H9 (cell line): Measurements from ENCODE around the gene POLR2H. TPM values are rescaled to one million over a fixed set of nuclear protein-coding genes. Genes with fewer than 3 reads are reported as not detected.

Source experiments
- DNase-seq: peaks from one replicate; pipeline ENCODE4 v3.0.0-alpha.2; 2017
- H2AFZ ChIP-seq: one replicate; pipeline ENCODE4 v1.6.1; 2013; ENCODE audit warnings: mild to moderate bottlenecking, low read length, control low read depth, moderate library complexity
- H2AK5ac ChIP-seq: 2 replicates; pipeline ENCODE4 v1.6.1; 2013; ENCODE audit warnings: low read length, control low read depth, mixed read lengths; ENCODE audit not compliant: insufficient read length
- H2BK120ac ChIP-seq: one replicate; pipeline ENCODE4 v1.6.1; 2013; ENCODE audit warnings: low read depth, mild to moderate bottlenecking, low read length, control low read depth, inconsistent platforms; ENCODE audit not compliant: poor library complexity, severe bottlenecking
- H2BK12ac ChIP-seq: 2 replicates; pipeline ENCODE4 v1.6.1; 2013; ENCODE audit warnings: low read length, control low read depth, mixed read lengths, low read depth; ENCODE audit not compliant: insufficient read length
- H2BK15ac ChIP-seq: 2 replicates; pipeline ENCODE4 v1.6.1; 2013; ENCODE audit warnings: low read depth, low read length, control low read depth
- H2BK20ac ChIP-seq: one replicate; pipeline ENCODE4 v1.6.1; 2013; ENCODE audit warnings: low read depth, mild to moderate bottlenecking, low read length, control low read depth, inconsistent platforms; ENCODE audit not compliant: poor library complexity, severe bottlenecking
- H2BK5ac ChIP-seq: 2 replicates; pipeline ENCODE4 v1.6.1; 2013; ENCODE audit warnings: low read length, control low read depth, mixed read lengths; ENCODE audit not compliant: insufficient read length
- H3K14ac ChIP-seq: 2 replicates; pipeline ENCODE4 v1.6.1; 2013; ENCODE audit warnings: low read length, control low read depth; ENCODE audit not compliant: insufficient read depth
- H3K18ac ChIP-seq: 2 replicates; pipeline ENCODE4 v1.6.1; 2013; ENCODE audit warnings: low read depth, mild to moderate bottlenecking, mixed read lengths, low read length, control low read depth; ENCODE audit not compliant: insufficient read length
- H3K23ac ChIP-seq: 2 replicates; pipeline ENCODE4 v1.6.1; 2013; ENCODE audit warnings: low read length, control low read depth, mixed read lengths, low read depth; ENCODE audit not compliant: insufficient read length
- H3K23me2 ChIP-seq: 2 replicates; pipeline ENCODE4 v1.6.1; 2013; ENCODE audit warnings: low read depth, mild to moderate bottlenecking, mixed read lengths, low read length, control low read depth; ENCODE audit not compliant: insufficient read length, poor library complexity, severe bottlenecking
- H3K27ac ChIP-seq: 2 replicates; pipeline ENCODE4 v1.5.1; 2013; ENCODE audit warnings: low read length, control low read depth, mixed read lengths, low read depth; ENCODE audit not compliant: insufficient read length
- H3K27me3 ChIP-seq: 2 replicates; pipeline ENCODE4 v1.6.1; 2013; ENCODE audit warnings: low read length, control low read depth, inconsistent platforms; ENCODE audit not compliant: insufficient read depth
- H3K4ac ChIP-seq: 2 replicates; pipeline ENCODE4 v1.6.1; 2013; ENCODE audit warnings: low read depth, mild to moderate bottlenecking, control low read depth, inconsistent platforms, low read length, moderate library complexity
- H3K4me1 ChIP-seq: 2 replicates; pipeline ENCODE4 v1.6.1; 2013; ENCODE audit warnings: low read length, control low read depth, inconsistent platforms; ENCODE audit not compliant: insufficient read depth
- H3K4me2 ChIP-seq: 2 replicates; pipeline ENCODE4 v1.6.1; 2013; ENCODE audit warnings: low read length, control low read depth, mixed read lengths; ENCODE audit not compliant: insufficient read length, insufficient read depth
- H3K56ac ChIP-seq: 2 replicates; pipeline ENCODE4 v1.6.1; 2013; ENCODE audit warnings: low read depth, mild to moderate bottlenecking, mixed read lengths, low read length, control low read depth; ENCODE audit not compliant: insufficient read length
- H3K79me1 ChIP-seq: 2 replicates; pipeline ENCODE4 v1.6.1; 2013; ENCODE audit warnings: low read depth, mild to moderate bottlenecking, moderate library complexity, low read length, control low read depth, inconsistent platforms; ENCODE audit not compliant: insufficient read depth, poor library complexity, severe bottlenecking
- H3K79me2 ChIP-seq: 2 replicates; pipeline ENCODE4 v1.6.1; 2013; ENCODE audit warnings: low read length, control low read depth, inconsistent platforms; ENCODE audit not compliant: insufficient read depth
- H3K9ac ChIP-seq: 2 replicates; pipeline ENCODE4 v1.6.1; 2013; ENCODE audit warnings: low read length, control low read depth, mixed read lengths; ENCODE audit not compliant: insufficient read length; ENCODE audit errors: extremely low read depth
- H3K9me3 ChIP-seq: one replicate; pipeline ENCODE4 v1.6.1; 2013; ENCODE audit warnings: low read depth, low read length, inconsistent platforms; ENCODE audit not compliant: control insufficient read depth
- H3T11ph ChIP-seq: one replicate; pipeline ENCODE4 v1.6.1; 2013; ENCODE audit warnings: mild to moderate bottlenecking, low read length, control low read depth, inconsistent platforms
- H4K20me1 ChIP-seq: one replicate; pipeline ENCODE4 v1.6.1; 2013; ENCODE audit not compliant: control insufficient read depth, insufficient read length, insufficient read depth
- H4K5ac ChIP-seq: 2 replicates; pipeline ENCODE4 v1.6.1; 2013; ENCODE audit warnings: low read depth, mild to moderate bottlenecking, mixed read lengths, low read length, control low read depth; ENCODE audit not compliant: insufficient read length
- H4K8ac ChIP-seq: replicated peaks from 2 replicates; pipeline ENCODE4 v1.6.1; 2013; ENCODE audit warnings: low read length, control low read depth, mixed read lengths, low read depth; ENCODE audit not compliant: insufficient read length
- H4K91ac ChIP-seq: 2 replicates; pipeline ENCODE4 v1.6.1; 2013; ENCODE audit warnings: low read depth, mild to moderate bottlenecking, moderate library complexity, mixed read lengths, low read length, control low read depth; ENCODE audit not compliant: insufficient read length
- H3K27ac Mint-ChIP-seq, 3 experiments: 2 replicates in 2 of 3; 3 replicates in 1 of 3; pipeline ENCODE4 v1.8.0; 2020 to 2021; ENCODE audit warnings: mixed read lengths in 3 of 3, mild to moderate bottlenecking in 1 of 3, moderate library complexity in 1 of 3
- H3K27me3 Mint-ChIP-seq: 2 replicates; pipeline ENCODE4 v1.8.0; 2021; ENCODE audit warnings: low read depth, mild to moderate bottlenecking, moderate library complexity, mixed read lengths
- H3K36me3 Mint-ChIP-seq, 3 experiments: 2 replicates in 2 of 3; 3 replicates in 1 of 3; pipeline ENCODE4 v1.8.0; 2020 to 2021; ENCODE audit warnings: low read depth in 3 of 3, mixed read lengths in 3 of 3; ENCODE audit not compliant: insufficient read depth in 1 of 3
- H3K4me1 Mint-ChIP-seq, 2 experiments: 2 replicates each; pipeline ENCODE4 v1.8.0; 2020; ENCODE audit warnings: mixed read lengths in 2 of 2
- H3K4me3 Mint-ChIP-seq, 2 experiments: 2 replicates in 1 of 2; 3 replicates in 1 of 2; pipeline ENCODE4 v1.8.0; 2020 to 2021; ENCODE audit warnings: mild to moderate bottlenecking in 2 of 2, mixed read lengths in 2 of 2, moderate library complexity in 1 of 2
- H3K9me3 Mint-ChIP-seq, 2 experiments: 2 replicates in 1 of 2; 3 replicates in 1 of 2; pipeline ENCODE4 v1.8.0; 2020; ENCODE audit warnings: mild to moderate bottlenecking in 2 of 2, mixed read lengths in 2 of 2, moderate library complexity in 1 of 2
- WGBS: extraction: QIAGEN DNeasy Blood & Tissue Kit; methylation state at CpG from one replicate; pipeline ENCODE4 v1.1.7; 2013; ENCODE audit warnings: missing lambda C conversion rate, low lambda C conversion rate, mixed read lengths; ENCODE audit not compliant: insufficient read length; ENCODE audit errors: extremely low coverage; 5-methylcytosine and 5-hydroxymethylcytosine counted together
- total RNA-seq: library from RNA; stranded (reverse); gene quantifications from 2 replicates; pipeline ENCODE4 v1.2.1, GENCODE V29; 2021
- TF ChIP-seq, protein P1 (sequence below): fragments of 200-600 bp; sonication (generic); conservative IDR thresholded peaks from 3 replicates; pipeline ENCODE4 v1.8.0; 2021; ENCODE audit warnings: antibody characterized with exemption, mild to moderate bottlenecking

POLR2H gene
- total RNA-seq, 1 experiment from 2014 or later: 115 TPM

DNA sequence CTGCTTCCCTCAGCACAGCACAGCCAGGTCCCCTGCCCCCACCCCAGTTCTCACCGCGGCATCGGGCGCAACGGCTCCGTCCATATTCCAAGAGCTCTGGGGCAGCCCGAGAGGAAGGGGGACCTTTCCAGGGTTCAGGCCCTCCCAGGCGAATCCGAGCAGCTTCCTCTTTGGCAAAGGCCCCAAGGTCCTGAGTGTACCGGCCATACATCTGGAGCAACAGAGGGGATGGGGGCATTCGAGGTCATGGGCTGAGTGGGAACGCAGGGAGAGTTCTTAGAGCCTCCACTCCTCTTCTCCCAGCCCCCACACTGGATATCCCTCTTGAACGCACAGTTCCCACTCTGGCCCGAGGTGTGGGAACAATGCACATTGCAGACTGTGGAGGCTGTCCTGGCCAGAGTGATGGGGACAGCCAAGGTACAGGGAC is 2.6 kb upstream of the POLR2H start:
- no peak overlapping the region for H3K4ac ChIP-seq
- H2AK5ac ChIP-seq: no peak overlapping the region
- no peaks in the 10 kb centered on the region for H3K9me3 ChIP-seq
- no peak overlapping the region for H3K18ac ChIP-seq
- H3K4me3 Mint-ChIP-seq: peak overlapping the region in 1 of 2 experiments; percentile 10; a peak in 1 of 5 replicates
- no peak overlapping the region for H3K56ac ChIP-seq
- no peak overlapping the region for H3T11ph ChIP-seq
- DNase-seq: peak; percentile 21
- no peak overlapping the region for H3K27ac Mint-ChIP-seq
- H2BK5ac ChIP-seq: no peak overlapping the region
- H2BK15ac ChIP-seq: no peak overlapping the region
- no peak overlapping the region for H4K5ac ChIP-seq
- no peak overlapping the region for H2BK120ac ChIP-seq
- H3K23ac ChIP-seq: no peak overlapping the region
- no peaks in the 10 kb centered on the region; the same call in 1 of the 2 replicates for H3K27me3 ChIP-seq
- no peak overlapping the region for H3K9ac ChIP-seq
- H3K36me3 Mint-ChIP-seq: peaks cover 15 to 36% (median 33%) of the 10 kb centered on the region in 3 experiments; a peak in 6 of 7 replicates
- H2BK12ac ChIP-seq: no peak overlapping the region
- peaks cover 2% of the 10 kb centered on the region; the same call in 1 of the 2 replicates for H3K4me1 ChIP-seq
- H3K79me2 ChIP-seq: no peaks in the 10 kb centered on the region; the same call in 1 of the 2 replicates
- TF ChIP-seq, protein P1, sequence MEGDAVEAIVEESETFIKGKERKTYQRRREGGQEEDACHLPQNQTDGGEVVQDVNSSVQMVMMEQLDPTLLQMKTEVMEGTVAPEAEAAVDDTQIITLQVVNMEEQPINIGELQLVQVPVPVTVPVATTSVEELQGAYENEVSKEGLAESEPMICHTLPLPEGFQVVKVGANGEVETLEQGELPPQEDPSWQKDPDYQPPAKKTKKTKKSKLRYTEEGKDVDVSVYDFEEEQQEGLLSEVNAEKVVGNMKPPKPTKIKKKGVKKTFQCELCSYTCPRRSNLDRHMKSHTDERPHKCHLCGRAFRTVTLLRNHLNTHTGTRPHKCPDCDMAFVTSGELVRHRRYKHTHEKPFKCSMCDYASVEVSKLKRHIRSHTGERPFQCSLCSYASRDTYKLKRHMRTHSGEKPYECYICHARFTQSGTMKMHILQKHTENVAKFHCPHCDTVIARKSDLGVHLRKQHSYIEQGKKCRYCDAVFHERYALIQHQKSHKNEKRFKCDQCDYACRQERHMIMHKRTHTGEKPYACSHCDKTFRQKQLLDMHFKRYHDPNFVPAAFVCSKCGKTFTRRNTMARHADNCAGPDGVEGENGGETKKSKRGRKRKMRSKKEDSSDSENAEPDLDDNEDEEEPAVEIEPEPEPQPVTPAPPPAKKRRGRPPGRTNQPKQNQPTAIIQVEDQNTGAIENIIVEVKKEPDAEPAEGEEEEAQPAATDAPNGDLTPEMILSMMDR: no peak
- H3K27ac ChIP-seq: no peak overlapping the region
- H2AFZ ChIP-seq: no peak overlapping the region
- no peak overlapping the region for H3K14ac ChIP-seq
- H3K23me2 ChIP-seq: peaks cover 25% of the 10 kb centered on the region
- no peak overlapping the region for H4K8ac ChIP-seq
- H2BK20ac ChIP-seq: no peak overlapping the region
- WGBS: no CpG with 5 or more reads among the region's 14 CpGs
- no peaks in the 10 kb centered on the region; a peak in 1 of 5 replicates for H3K9me3 Mint-ChIP-seq
- no peaks in the 10 kb centered on the region for H3K79me1 ChIP-seq
- no peak overlapping the region for H3K4me2 ChIP-seq
- peaks cover 18 to 24% of the 10 kb centered on the region in 2 experiments for H3K4me1 Mint-ChIP-seq
- H3K27me3 Mint-ChIP-seq: peaks cover 8% of the 10 kb centered on the region
- peaks cover 2% of the 10 kb centered on the region for H4K20me1 ChIP-seq
- no peak overlapping the region for H4K91ac ChIP-seq
